ENCODE results near the gene RCVRN.

Gene RCVRN

DNA sequence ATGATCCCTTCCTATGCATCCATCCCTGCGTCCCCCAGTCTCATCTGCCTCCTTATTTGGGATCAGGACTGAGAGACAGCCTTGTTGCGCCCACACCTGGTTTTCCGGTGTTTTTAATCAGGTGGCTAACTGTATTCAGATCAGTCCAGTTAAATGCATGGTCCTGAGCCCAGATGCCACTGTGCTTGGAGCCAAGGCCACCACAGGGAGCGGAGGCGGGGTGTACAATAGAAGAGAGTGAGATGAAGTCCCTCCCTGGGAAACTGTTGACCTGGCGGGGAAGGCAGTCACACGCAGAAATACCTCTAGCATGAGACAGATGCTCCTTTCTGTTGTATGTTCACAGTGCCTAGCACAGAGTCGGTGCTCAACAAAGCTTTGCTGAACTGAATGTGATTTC, 6.3 kb downstream of the RCVRN start:
- no peak for DNase-seq (ENCODE audit: low read depth in 2 of 2)

DNA sequence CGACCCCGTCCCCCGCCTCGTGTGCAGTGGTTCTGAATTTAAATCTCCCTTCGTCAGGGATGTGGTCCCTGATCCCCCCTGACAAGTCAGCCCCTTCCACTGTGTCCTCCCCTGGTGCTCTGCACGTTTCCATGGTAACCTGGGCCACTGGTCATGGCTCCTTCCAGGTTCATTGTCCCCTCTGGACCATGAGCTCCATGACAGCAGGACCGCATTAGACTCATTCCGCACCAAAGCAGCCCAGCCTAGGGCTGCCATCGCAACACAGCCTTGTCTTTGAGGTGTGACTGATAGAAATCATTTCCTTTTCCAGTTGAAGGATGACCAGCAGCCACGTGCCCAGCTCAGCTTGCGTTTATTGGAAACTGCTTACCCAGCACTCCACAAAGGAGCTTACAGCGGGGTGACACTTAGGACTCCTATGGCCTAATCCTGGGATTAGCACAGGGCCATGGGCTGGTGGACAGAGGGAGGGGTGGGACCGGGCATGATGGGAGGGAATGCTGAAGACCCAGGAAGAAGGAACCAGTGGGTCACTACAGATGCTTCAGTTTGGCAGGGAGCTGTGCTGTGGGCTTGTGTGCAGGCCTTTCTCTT, 7.6 kb downstream of the RCVRN start:
- DNase-seq (ENCODE audit: low read depth in 2 of 2), result no peak

DNA sequence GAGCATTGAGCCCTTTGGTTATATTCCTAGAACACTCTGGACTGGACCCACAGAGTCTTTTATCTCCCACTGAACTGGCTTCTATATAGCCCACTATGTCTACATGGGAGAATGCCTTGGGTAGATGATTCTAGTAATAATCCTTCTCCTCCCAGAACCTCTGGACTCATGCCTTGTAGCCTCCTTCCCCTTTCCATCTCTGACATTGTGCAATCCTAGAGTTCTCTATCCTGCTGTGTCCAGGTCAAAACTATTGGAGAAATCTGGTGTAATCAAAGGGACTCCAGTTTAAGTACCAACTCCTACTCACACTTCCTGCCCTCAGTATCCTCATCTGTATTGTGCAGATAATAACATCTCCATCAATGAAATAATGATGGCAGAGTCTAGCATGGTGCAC, 9.1 kb downstream of the RCVRN start:
- no peak for DNase-seq (ENCODE audit: low read depth in 2 of 2)

DNA sequence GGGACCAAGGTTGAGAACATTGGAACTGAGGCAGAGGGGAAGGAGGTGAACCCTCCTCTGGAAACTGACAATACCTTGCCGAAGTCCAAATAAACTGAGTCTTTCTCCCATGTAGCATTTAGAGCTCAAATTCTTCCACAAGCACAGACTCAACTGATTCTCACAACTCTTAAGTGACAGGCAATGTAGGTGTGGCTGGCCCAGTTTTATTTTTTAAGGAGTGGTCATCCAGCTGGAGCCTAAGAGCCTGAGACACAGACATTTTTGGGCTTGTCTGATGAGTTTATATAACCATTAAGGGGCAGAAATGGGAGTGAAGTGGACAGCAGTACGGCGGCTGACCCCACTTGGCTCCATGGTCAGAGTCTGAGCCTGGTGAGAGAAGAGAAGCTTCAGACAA, 10.8 kb downstream of the RCVRN start:
- DNase-seq (ENCODE audit: low read depth in 2 of 2), result no peak

DNA sequence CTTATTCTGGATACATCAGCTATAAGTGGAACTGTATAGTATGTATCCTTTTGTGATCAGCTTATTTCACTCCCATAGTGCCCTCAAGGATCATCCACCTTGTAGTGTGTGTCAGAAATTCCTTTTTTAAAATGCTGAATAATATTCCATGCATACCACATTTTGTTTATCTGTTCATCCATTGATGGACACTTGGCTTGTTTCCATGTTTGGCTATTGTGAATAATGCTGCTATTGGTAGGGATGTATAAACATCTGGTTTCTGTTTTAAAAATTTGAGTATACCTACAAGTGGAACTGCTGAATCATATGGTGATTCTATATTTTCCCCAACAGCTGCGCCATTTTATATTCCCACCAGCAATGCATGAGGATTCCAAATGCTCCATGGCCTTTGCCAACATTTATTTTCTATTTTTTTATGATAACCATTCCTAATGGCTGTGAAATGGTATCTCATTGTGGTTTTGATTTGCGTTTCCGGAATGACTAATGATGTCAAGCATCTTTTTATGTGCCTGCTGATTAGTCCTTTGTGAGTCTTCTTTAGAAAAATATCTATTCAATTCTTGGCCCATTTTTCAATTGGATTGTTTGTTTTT, 11.6 kb downstream of the RCVRN start:
- no peak for DNase-seq (ENCODE audit: low read depth in 2 of 2)

DNA sequence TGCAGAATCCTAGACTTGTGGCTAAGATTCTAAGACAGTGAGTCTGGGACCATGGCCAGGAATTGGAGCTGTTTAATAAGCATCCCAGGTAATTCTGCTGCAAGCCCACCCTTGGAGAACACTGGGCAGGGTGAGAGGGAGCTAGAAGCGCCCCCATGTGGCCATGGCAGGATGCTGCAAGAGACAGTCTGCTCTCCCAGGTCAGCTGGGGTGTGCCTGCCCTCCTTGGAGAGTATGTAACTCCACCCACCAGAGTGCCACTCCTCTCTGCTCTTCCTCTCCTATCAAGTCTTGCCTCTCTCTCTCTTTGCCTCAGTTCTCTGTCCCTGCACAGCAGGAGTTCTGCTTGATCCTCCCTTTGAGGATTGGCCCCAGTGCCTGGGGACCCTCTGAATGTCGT, 14.9 kb downstream of the RCVRN start:
- DNase-seq (ENCODE audit: low read depth in 2 of 2), result peak in 1 of 2 donors; percentile 1

DNA sequence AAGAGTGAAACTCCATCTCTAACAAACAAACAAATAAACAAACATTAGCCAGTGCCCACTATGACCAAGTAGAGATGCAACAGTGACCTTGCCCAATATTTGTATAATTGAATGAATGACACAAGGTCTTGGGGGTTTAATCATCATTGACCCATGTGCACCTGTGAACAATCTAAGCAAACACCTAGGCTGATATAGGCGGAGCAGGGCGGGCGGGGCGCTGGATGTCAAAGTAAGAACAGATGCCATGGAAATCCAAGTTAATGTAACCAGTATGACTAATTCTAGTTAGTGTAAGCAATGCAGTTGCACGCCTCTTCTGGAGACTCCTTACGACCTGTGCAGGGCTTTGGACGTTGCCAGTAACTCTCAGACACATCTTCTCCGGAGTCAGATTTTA, 17.6 kb downstream of the RCVRN start:
- DNase-seq (ENCODE audit: low read depth in 2 of 2), result no peak

DNA sequence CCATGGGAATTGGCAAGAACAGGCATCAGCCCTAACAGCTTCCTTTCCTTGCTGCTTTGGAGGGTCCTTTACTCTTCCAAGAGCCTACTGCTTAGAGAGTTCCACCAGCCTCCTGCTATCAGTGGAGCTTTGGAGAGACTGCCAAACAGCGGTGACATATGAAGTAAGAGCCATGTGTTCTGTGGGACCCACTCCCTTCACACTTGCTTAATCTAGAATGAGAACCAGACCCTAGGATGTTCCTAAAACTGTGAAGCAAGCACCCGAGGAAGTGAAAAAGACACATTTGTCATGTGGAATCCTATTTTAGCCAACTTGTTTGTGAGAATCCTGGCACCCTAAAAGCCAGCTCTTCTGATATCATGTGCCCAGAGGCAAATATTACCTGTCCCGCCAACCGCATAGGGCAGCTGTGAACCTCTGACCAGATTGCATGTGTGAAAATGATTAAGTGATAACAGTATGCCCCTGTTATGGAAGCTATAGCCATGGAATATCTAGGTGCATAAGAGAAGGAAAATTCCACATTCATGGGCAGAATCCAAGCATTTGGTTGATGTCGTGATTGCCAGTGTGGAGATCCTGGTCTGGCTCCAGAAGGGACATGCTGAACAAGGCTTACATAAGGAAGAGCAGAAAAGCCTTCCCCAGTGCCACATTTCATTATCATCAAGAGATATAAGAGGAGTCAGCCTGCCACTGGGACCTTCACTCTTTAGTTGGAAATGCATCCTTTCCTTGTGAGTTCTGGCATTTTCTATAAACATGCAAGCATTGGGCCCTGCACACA, 18.7 kb downstream of the RCVRN start:
- no peak for DNase-seq (ENCODE audit: low read depth in 2 of 2)

DNA sequence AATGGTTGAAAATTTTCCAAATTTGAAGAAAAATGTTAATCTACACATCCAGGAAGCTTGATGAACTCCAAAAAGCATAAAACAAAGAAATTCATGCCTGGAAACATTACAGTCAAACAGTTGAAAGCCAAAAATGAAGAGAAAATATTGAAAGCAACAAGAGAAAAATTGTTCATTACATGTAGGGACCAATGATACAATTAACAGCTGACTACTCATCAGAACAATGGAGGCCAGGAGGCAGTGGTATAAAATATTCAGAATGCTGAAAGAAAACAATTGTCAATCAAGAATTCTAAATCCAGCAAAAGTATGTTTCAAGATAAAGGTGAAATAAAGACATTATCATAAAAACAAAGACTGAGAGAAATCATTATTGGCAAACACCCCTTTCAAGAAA, 21.6 kb downstream of the RCVRN start:
- DNase-seq (ENCODE audit: low read depth in 2 of 2), result no peak

DNA sequence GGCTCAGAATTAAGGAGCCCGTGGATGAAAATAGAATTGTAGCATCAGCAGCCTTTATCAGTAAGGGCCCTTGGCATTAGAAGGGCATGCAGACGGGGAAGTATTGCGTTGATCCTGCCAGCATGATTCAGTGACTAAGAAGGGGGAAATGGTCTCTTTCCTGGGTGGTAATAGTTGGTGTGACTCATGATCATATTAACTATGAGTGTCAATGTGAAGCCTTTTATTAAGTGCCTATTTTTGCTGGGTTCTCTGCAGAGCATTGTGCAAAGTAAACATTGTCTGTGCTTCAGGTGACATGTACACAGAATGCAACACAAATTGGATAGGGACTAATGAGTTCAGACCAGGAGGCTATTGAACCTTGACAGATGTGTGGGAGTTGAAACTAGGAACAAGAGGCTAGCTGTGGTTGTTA, 24.5 kb downstream of the RCVRN start:
- no peak for DNase-seq (ENCODE audit: low read depth in 2 of 2)

DNA sequence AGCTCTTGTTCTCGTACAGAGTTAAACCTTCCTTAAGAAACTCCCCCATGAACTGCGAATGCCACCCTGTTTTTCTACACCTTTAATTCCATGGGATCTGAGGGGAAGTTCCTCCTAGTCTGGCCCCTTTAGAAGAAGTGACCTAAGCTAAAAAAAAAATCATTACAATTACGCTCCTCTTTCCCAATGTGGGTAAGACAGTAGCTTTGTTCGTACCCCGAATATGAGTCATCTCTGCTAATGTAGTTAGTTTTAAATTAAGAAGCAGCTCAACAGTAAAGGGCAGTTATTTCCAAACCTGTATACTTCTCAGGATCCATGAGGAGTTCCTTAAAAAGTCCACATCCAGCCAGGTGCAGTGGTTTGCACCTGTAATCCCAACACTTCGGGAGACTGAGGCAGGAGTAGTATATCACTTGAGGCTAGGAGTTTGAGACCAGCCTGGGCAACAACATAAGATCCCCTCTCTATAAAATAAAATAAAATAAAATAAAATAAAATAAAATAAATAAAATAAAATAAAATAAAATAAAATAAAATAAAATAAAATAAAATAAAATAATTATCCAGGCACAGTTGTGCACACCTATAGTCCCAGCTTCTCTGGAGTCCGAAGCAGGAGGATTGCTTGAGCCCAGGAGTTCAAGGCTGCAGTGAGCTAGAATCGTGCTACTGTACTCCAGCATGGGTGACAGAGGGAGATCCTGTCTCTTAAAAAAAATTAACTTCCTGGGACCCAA, 26.1 kb downstream of the RCVRN start:
- DNase-seq (ENCODE audit: low read depth in 2 of 2), result no peak

DNA sequence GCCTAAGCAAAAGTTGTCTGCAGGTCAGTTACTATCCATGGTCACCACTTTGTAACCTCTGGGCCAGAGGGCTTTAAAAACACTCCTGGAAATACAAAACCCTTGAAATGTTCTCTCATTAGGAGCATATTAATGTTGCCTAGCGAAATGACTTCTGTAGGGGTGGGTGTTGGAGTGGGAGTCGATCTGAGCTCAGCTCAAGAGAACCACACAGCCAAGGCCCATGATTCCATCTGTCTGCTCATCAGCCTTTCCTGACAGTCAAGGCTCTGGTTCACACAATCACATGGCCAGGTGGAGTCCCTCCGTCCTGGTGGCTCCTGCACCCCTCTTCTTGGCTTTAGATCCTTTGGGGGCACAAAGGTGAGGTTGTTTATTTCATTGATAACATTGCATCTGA, 26.7 kb downstream of the RCVRN start:
- no peak for DNase-seq (ENCODE audit: low read depth in 2 of 2)

DNA sequence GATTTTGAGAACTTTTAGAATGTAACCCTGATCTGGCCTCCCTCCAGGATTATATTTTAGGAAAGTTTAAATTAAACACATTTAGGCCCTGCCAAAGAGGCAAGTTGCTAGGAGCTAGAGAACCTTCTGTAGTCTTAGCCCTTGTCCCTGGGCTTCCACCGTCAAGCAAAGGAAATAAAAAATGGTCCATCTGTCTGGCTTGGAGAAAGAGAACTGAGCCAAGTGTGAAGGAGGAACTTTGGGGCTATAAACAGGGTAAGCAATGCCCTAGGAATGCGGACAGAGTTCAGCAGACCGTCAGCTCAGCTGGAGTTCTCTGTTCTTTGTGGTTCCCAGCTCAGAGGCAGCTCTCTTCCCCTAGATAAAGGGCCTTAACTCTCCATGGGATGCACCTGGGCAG, 29.6 kb downstream of the RCVRN start:
- no peak for DNase-seq (ENCODE audit: low read depth in 2 of 2)

DNA sequence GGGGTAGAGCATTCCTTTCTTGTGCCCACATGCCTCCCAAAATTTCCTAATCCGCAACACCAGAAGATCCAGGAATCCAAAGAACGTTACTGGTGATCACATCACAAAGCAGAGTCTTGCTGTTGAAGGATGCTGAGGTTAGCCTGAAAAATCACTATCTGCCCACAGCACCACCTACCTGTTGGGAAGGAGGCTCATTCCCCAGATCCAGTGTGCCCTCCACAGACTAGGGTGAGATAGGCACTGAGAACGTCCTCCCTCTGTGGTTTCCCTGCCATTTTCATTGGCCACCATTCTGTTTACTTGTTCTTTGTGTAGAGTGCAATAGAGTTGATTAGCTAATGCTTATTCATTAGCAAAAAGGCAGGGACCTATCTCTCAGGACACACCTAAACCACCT, 30.3 kb downstream of the RCVRN start:
- DNase-seq (ENCODE audit: low read depth in 2 of 2), result no peak

DNA sequence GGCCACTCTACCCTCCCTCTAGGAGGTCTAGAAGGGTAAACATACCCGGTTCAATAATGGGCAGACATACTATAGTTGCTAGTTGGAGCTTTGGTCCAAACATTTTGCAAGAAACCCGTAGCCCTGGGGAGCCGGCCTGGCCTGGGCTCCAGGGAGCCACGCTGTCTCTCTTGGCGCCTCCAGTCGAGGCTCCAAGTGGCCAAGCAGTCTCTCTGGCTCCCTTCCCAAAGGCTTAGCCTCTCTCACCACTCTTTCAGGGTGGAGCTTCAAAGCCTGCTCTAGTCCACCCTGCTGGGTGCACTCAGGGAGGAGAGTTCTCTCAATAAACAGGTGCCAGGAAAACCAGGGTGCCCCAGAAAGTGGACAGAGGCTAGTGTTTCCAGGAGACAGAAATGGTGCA, 32.2 kb downstream of the RCVRN start:
- DNase-seq (ENCODE audit: low read depth in 2 of 2), result no peak

DNA sequence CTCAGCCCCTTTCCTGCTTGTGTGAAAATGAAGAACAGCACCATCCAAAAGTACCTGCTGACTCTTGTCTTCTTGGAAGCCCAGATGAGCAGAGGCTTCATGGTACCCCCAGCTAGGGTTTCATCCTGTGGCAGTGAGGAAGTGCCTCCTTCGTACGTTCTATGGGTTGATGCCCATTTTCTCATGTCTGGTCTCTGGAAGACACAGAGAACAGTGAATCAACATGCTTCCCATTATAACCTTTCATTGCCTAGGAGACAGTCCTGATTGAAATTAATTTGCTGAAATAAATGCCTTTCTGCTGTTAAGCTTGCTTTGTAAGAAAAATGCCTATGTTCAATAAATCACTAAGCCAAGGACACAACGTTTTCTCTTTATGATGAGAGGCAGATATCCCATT, 36.5 kb downstream of the RCVRN start:
- no peak for DNase-seq (ENCODE audit: low read depth in 2 of 2)

DNA sequence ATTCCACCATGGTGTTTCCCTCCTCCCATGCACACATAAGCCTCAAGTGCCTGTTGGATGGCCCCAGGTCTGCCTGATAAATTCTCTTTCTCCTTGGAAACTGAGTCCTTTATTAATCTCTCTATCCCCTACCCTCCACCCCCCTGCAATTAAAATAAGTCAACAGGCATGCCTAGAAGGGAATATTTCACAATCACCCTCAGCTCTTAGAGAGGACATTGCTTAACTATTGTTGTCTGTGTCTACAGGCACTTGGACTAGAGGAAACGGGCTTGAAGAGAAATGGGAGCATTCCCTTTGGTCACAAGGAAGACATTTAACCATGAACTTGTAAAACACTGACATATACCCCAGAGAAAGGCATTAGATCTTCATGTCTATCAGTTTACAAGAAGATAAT, 39.5 kb downstream of the RCVRN start:
- no peak for DNase-seq (ENCODE audit: low read depth in 2 of 2)

DNA sequence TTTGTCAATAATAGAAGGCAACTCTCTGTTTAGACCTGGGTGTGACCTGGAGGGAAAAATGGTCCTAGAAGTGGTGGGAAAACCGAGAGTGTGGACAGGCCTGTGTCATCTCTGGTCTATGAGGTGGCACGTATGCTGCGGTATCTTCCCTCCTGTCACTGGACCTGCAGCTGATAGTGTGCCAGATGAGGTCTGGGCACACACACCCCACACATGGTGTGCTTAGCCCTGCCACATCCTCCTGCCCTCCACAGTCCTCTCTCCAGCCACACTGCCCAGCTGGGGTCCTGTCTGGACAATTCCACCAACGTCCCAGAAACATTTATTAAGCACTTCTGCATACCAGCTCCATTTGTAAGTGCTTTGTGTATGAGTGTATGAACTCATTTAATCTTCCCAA, 42.1 kb downstream of the RCVRN start:
- no peak for DNase-seq (ENCODE audit: low read depth in 2 of 2)

DNA sequence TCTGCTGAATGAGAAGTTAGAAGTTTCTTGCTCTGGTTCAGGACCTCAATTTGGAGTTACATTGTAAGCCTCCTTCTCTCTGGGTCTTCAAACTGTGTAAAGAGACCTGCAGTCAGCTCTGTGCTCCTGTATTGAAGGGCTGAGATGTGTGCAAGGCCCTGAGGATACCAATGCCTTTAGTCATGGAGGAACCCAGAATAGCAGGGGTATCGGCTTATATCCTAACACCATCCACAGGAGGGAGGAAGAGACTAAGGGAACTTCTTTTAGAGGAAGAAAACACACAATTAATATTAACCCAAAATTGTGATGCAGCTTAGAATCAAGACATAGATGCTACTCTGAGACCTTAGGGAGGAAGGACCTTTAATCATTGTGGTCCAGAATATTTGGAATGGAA, 42.9 kb downstream of the RCVRN start:
- DNase-seq (ENCODE audit: low read depth in 2 of 2), result no peak

DNA sequence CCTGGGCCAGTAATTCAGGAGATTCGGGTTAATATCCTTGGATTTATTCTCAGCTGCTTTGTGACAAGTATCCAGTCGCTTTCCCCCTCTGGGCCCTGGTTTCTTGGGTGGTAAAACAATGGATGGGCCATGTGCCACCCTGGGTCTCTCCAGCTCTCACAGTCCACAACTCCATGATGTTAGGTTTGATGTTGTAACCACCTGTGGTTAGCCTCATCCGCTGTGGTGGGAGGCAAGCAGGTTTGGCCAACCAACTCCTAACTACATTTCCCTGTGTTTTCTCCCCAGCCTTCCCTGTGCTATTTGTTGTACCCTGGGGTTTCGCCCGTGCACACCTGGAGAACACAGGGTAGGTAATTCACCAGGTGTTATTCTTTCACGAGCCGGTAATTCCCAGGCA, 44.2 kb downstream of the RCVRN start:
- DNase-seq (ENCODE audit: low read depth in 2 of 2), result no peak

DNA sequence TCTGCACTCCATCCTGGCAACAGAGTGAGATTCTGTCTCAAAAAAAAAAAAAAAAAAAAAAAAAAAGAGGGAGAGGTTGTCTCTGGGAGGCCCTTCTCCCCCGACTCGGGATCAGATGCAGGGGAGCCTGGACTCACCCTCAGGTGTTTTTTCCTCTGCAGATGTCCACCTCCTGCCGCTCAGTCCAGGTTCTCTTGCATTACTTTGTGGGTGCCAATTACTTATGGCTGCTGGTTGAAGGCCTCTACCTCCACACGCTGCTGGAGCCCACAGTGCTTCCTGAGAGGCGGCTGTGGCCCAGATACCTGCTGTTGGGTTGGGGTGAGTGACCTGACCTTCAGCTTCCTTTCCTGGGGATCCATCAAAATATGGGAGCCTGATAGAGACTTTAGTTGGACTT, 45.3 kb downstream of the RCVRN start:
- DNase-seq (ENCODE audit: low read depth in 2 of 2), result no peak

DNA sequence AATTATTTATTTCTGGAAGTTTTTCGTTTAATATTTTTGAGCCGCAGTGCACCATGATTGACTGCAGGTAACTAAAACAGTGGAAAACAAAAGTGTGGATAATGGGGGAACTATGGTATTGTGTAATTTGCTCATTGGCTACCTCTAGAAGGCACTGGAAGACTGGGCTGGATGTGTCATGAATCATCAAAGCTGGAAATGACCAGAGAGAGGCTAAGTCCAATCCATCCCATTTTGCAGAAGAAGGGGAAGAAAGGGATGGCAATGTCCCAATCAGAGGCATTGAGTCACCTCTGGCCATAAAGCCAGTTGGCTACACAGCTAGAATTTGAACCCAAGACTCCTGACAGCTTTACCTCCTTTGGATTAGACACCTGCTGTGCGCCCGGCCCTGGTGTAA, 50.0 kb downstream of the RCVRN start:
- no peak for DNase-seq (ENCODE audit: low read depth in 2 of 2)

DNA sequence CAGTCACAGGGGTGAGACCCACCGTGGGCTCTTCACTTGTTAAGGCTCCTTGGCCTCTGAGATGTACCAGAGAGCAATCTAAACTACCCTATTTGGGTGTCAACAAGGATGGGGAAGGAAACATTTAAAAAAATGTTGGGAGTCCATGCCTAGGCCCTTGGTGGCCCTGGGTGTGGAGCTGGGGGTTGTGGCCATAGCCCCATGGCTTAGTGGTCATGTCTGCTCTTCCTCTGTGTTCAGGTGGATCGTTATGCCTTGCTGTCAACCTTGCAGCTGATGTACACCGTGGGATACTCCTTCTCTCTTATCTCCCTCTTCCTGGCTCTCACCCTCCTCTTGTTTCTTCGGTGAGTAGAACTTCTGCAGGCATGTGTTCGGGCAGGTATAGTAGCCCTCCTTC, 50.8 kb downstream of the RCVRN start:
- DNase-seq (ENCODE audit: low read depth in 2 of 2), result no peak
